Breast epithelium (tissue), 4 donors: ENCODE data around the gene TATDN2. TPM values are rescaled to one million over a fixed set of nuclear protein-coding genes. Genes with fewer than 3 reads are reported as not detected.
"Not testable (repeated sequence)": the region's sequence is repeated elsewhere in the genome, so short reads cannot be mapped to it uniquely, and the experiment has no call there.

Experiments
- DNase-seq, 2 donors: peaks; one replicate each; pipeline ENCODE4 v3.0.0-alpha.2; 2019; ENCODE audit warnings: low spot score in 2 of 2
- H3K27ac ChIP-seq, 2 donors: fragments of 200-600 bp; sonication (generic) in 1 of 2; one replicate each; pipeline ENCODE4 v1.5.1; 2016 to 2019; ENCODE audit warnings: mild to moderate bottlenecking in 1 of 2
- H3K27me3 ChIP-seq, 2 donors: fragments of 200-600 bp; sonication (generic) in 1 of 2; one replicate each; pipeline versions ENCODE4 v1.5.1 to v1.6.0; 2017 to 2019; ENCODE audit warnings: control low read depth in 1 of 2, mild to moderate bottlenecking in 1 of 2
- H3K36me3 ChIP-seq: fragments of 200-600 bp; one replicate; pipeline ENCODE4 v1.5.1; 2019
- H3K4me1 ChIP-seq, 2 donors: fragments of 200-600 bp; sonication (generic); one replicate each; pipeline ENCODE4 v1.5.1; 2016 to 2019; ENCODE audit warnings: control low read depth in 1 of 2
- H3K4me3 ChIP-seq, 3 donors: fragments of 200-600 bp; sonication (generic); 1 replicate in 2 of 3; 2 replicates in 1 of 3; pipeline ENCODE4 v1.5.1; 2016 to 2019; ENCODE audit warnings: mild to moderate bottlenecking in 3 of 3, moderate library complexity in 2 of 3
- H3K9me3 ChIP-seq, 2 donors: fragments of 200-600 bp; sonication (generic) in 1 of 2; one replicate each; pipeline ENCODE4 v1.5.1; 2016 to 2019; ENCODE audit warnings: control low read depth in 1 of 2
- CTCF ChIP-seq, 3 donors: fragments of 450-650 bp; IDR thresholded peaks; one replicate each; pipeline ENCODE4 v1.5.1; 2016 to 2017; ENCODE audit warnings: antibody characterized with exemption in 3 of 3, mild to moderate bottlenecking in 3 of 3, moderate library complexity in 3 of 3
- POLR2A ChIP-seq: fragments of 450-650 bp; IDR thresholded peaks from one replicate; pipeline ENCODE4 v1.6.1; 2016; ENCODE audit warnings: antibody characterized with exemption, mild to moderate bottlenecking, moderate library complexity
- POLR2AphosphoS5 ChIP-seq, 3 donors: sonication (generic); formaldehyde crosslinking; IDR thresholded peaks; one replicate each; pipeline ENCODE4 v1.6.1; 2017; ENCODE audit warnings: antibody characterized with exemption in 3 of 3
- intact Hi-C: fragments of 100-400 bp; cut with DNase I; formaldehyde crosslinking; loops from one replicate; pipeline ENCODE4 v1.15.1; 2023; ENCODE audit warnings: low total_unique reads
- total RNA-seq, 3 donors: library from RNA; depleted of rRNA; stranded (reverse); fragments of >200 nt; gene quantifications; one replicate each; pipeline ENCODE4 v1.1.0, GENCODE V29; 2016

The TATDN2 gene
- total RNA-seq, 3 donors from 2014 or later, result 14.6 to 19.3 (median 18.7) TPM

DNA sequence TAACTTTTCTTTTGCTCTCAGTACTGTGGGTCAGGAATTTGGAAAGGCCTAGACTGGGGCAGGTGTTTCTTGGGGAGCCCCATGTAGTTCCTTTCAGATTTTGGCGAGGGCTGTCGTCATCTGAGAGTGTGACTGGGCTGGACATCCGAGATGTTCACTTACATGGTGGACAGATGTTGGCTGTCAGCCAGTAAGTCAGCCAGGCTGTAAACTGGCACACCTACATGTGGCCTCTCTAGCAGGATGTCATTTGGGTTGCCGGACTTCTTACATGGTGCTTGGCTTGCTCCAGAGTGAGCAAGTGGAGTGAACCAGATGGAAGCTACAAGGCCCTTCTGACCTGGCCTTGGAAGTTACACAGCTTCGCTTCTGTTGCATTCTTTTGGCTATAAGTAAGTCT, 20.7 kb downstream of the TATDN2 start:
- DNase-seq, result no peak
- intact Hi-C loops, result no loop called here
- Histone ChIP-seq H3K9me3 (no peaks in the 10 kb centered on the region), H3K4me1 (peaks cover 0 to 2% of the 10 kb centered on the region in 2 donors), H3K27ac (no peak overlapping the region), H3K4me3 (no peak overlapping the region), H3K36me3 (no peaks in the 10 kb centered on the region), H3K27me3 (no peaks in the 10 kb centered on the region)
- TF ChIP-seq POLR2A (no peak), CTCF (IDR thresholded peaks at IDR 0.05) (no peak), POLR2AphosphoS5 (IDR thresholded peaks at IDR 0.05) (no peak)

DNA sequence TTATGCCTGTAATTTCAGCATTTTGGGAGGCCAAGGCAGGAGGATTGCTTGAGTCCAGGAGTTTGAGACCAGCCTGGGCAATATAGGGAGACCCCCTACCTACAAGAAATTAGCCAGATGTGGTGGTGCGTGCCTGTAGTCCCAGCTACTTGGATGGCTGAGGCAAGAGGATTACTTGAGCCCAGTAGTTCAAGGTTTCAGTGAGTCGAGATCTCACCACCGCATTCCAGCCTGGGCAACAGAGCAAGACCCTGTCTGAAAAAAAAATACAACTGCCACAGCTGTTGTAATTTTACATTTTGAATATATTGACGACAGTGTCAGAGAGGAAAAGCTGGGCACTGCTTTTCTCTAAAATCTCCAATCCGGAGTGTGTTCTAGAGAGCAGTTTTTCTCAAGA, 21.2 kb downstream of the TATDN2 start:
- Histone ChIP-seq H3K27ac (no peak overlapping the region), H3K27me3 (no peaks in the 10 kb centered on the region), H3K4me1 (peaks cover 0 to 2% of the 10 kb centered on the region in 2 donors), H3K4me3 (no peak overlapping the region), H3K36me3 (no peaks in the 10 kb centered on the region), H3K9me3 (no peaks in the 10 kb centered on the region)
- intact Hi-C loops, result no loop called here
- TF ChIP-seq POLR2AphosphoS5 (IDR thresholded peaks at IDR 0.05), result no peak
- no peak for TF ChIP-seq CTCF (IDR thresholded peaks at IDR 0.05)
- TF ChIP-seq POLR2A, result no peak
- DNase-seq, result no peak

- not testable (repeated sequence) for H3K9me3 ChIP-seq, DNase-seq
Observed at GRCh38 chr3:10272476-10272875, 24.2 kb downstream of the TATDN2 start.

DNA sequence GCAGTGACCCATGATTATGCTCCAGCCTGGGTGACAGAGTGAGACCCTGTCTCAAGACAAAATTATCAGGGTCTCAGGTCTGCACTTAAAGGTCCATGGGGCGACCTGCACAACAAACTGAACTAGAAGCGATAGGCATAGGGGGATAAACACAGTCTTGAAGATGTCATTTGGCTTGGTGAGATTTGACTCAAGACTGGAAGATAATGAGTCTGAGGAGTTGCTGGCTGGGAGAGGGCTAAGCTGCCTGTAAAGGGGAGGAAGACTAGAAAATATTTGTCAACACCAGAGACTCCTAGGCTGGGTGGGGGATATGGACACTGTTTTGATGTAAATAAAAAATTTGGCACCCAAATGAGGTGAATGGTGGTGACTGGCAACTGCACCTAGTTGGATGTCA, 24.7 kb downstream of the TATDN2 start:
- no peak for DNase-seq
- intact Hi-C loops, result loop anchor here (10.0 kb wide), 1 partner anchor 1658 kb away; no protein-coding TSS in a partner anchor
- Histone ChIP-seq H3K36me3 (no peaks in the 10 kb centered on the region), H3K27ac (peak overlapping the region in 1 of 2 donors; percentile 19), H3K9me3 (no peaks in the 10 kb centered on the region), H3K4me1 (peaks cover 0 to 2% of the 10 kb centered on the region in 2 donors), H3K4me3 (no peak overlapping the region), H3K27me3 (no peaks in the 10 kb centered on the region)
- TF ChIP-seq POLR2A (no peak), POLR2AphosphoS5 (IDR thresholded peaks at IDR 0.05) (no peak), CTCF (IDR thresholded peaks at IDR 0.05) (no peak)

More at GRCh38 chr3:10272476-10272875, 24.2 kb downstream of the TATDN2 start:
- not testable (repeated sequence) for H3K27me3 ChIP-seq, H3K27ac ChIP-seq, H3K4me3 ChIP-seq, H3K4me1 ChIP-seq, H3K36me3 ChIP-seq
- intact Hi-C loops, result loop anchor here (10.0 kb wide), 1 partner anchor 1658 kb away; no protein-coding TSS in a partner anchor

DNA sequence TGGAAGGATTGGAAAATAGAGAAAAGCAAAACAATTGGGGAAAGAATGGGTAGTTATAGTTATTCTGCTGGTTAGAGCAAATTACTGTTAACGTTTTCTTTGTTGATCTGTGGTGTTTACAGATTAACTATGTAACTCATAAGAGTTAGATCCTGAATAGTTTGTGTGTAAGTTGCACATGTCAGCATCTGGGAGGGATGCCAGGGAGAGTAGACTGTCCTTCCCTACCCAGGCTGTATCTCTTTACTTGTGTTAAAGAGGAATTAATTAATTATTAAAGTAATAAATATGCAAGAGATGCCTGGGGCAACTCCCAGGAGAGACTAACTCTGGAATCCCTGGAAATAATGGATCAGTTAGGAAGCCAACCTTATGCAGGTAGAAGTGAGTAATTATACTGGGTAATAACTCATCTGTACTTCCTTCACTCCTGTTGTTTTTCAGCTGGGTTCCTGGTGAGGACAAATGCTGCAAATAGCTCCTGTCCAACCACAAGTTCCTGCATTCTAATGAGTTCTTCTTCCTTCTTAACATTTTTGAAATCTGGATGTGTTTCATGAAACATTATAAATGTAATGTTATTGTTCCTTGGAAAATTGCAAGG, 25.5 kb downstream of the TATDN2 start:
- H3K27me3 ChIP-seq, result no peaks in the 10 kb centered on the region
- H3K36me3 ChIP-seq, result no peaks in the 10 kb centered on the region
- intact Hi-C loops, result loop anchor here (10.0 kb wide), 1 partner anchor 1659 kb away; no protein-coding TSS in a partner anchor
- DNase-seq, result peak in 1 of 2 donors; percentile 28
- H3K9me3 ChIP-seq, result no peaks in the 10 kb centered on the region
- peaks cover 0 to 2% of the 10 kb centered on the region in 2 donors for H3K4me1 ChIP-seq
- TF ChIP-seq POLR2AphosphoS5 (IDR thresholded peaks at IDR 0.05) (no peak), CTCF (IDR thresholded peaks at IDR 0.05) (no peak)
- H3K4me3 ChIP-seq, result no peak overlapping the region
- peak overlapping the region in 1 of 2 donors; percentile 19 for H3K27ac ChIP-seq
